ENCODE results near the gene PPP1R7. TPM values are rescaled to one million over a fixed set of nuclear protein-coding genes. Genes with fewer than 3 reads are reported as not detected.
"Not testable (repeated sequence)": the region's sequence is repeated elsewhere in the genome, so short reads cannot be mapped to it uniquely, and the experiment has no call there.

PPP1R7 gene
- total and polyA plus RNA-seq, 9 donors = 21.9 to 120 (median 46.9) TPM

GRCh38 chr2:241191081-241191480 is 40.8 kb downstream of the PPP1R7 start:
- peak in 1 of 5 donors; percentile 14 for DNase-seq
- H3K4me1 ChIP-seq (ENCODE audit: insufficient read depth) = no peaks in the 10 kb centered on the region
- intact Hi-C loops (cut with DNase I) = no loop called here
- H3K4me3 ChIP-seq = no peak overlapping the region
- no peaks in the 10 kb centered on the region for H3K36me3 ChIP-seq
- no peaks in the 10 kb centered on the region for H3K9me3 ChIP-seq
- H3K27ac ChIP-seq = no peak overlapping the region
- no peak for TF ChIP-seq CTCF (IDR thresholded peaks at IDR 0.05)
- no peaks in the 10 kb centered on the region for H3K27me3 ChIP-seq
- WGBS, 3 donors = 69 to 78% (median 74%) methylated on average over 12 to 14 of the region's 14 CpGs

- Histone ChIP-seq H3K27ac (no peak overlapping the region), H3K4me1 (ENCODE audit: insufficient read depth) (no peaks in the 10 kb centered on the region), H3K36me3 (no peaks in the 10 kb centered on the region), H3K27me3 (no peaks in the 10 kb centered on the region), H3K9me3 (no peaks in the 10 kb centered on the region), H3K4me3 (no peak overlapping the region)
- 85 to 90% (median 86%) methylated on average over 8 of the region's 8 CpGs for WGBS, 3 donors
- TF ChIP-seq EP300 (IDR thresholded peaks at IDR 0.05) (no peak), POLR2A (IDR thresholded peaks at IDR 0.05) (no peak), CTCF (IDR thresholded peaks at IDR 0.05) (no peak)
- intact Hi-C loops (cut with DNase I) = no loop called here
- DNase-seq = no peak
Observed at GRCh38 chr2:241193271-241193670, 43.0 kb downstream of the PPP1R7 start.

- H3K9me3 ChIP-seq = no peaks in the 10 kb centered on the region
- no peak for TF ChIP-seq CTCF (IDR thresholded peaks at IDR 0.05)
- TF ChIP-seq POLR2A (IDR thresholded peaks at IDR 0.05) = no peak
- no peak for TF ChIP-seq EP300 (IDR thresholded peaks at IDR 0.05)
- 77 to 79% (median 78%) methylated on average over 9 of the region's 9 CpGs for WGBS, 3 donors
- intact Hi-C loops (cut with DNase I) = no loop called here
- DNase-seq = no peak
- no peak overlapping the region for H3K27ac ChIP-seq
- no peak overlapping the region for H3K4me3 ChIP-seq
- no peaks in the 10 kb centered on the region for H3K36me3 ChIP-seq
- H3K4me1 ChIP-seq (ENCODE audit: insufficient read depth) = no peaks in the 10 kb centered on the region
- no peaks in the 10 kb centered on the region for H3K27me3 ChIP-seq
Observed at GRCh38 chr2:241194811-241195210, 44.5 kb downstream of the PPP1R7 start.

- no peaks in the 10 kb centered on the region for H3K36me3 ChIP-seq
- H3K9me3 ChIP-seq = no peaks in the 10 kb centered on the region
- no peaks in the 10 kb centered on the region for H3K4me1 ChIP-seq (ENCODE audit: insufficient read depth)
- no peak for DNase-seq
- H3K27me3 ChIP-seq = no peaks in the 10 kb centered on the region
- WGBS, 3 donors = 82 to 85% (median 84%) methylated on average over 14 to 18 of the region's 18 CpGs
- no peak overlapping the region for H3K4me3 ChIP-seq
- intact Hi-C loops (cut with DNase I) = no loop called here
- H3K27ac ChIP-seq = no peak overlapping the region
- TF ChIP-seq POLR2A (IDR thresholded peaks at IDR 0.05) (no peak), EP300 (IDR thresholded peaks at IDR 0.05) (no peak), CTCF (IDR thresholded peaks at IDR 0.05) (no peak)
Observed at GRCh38 chr2:241195506-241196130, 45.4 kb downstream of the PPP1R7 start.

GRCh38 chr2:241197246-241197645 is 47.0 kb downstream of the PPP1R7 start:
- H3K36me3 ChIP-seq; H3K9me3 ChIP-seq; H3K27me3 ChIP-seq; intact Hi-C loops (cut with DNase I); DNase-seq; H3K4me3 ChIP-seq; H3K27ac ChIP-seq; H3K4me1 ChIP-seq (ENCODE audit: insufficient read depth): not testable (repeated sequence)
- 94 to 96% (median 94%) methylated on average over 14 of the region's 14 CpGs for WGBS, 3 donors
